AG20443 (cell line): Measurements from ENCODE around the gene DOK1.

Experiments
- DNase-seq: peaks from one replicate; pipeline ENCODE4 v3.0.0; 2012; ENCODE audit warnings: low spot score, mixed read lengths

DOK1 gene

GRCh38 chr2:74569686-74570085, 15.2 kb downstream of the DOK1 start:
- DNase-seq, result no peak

GRCh38 chr2:74571058-74571457, 16.5 kb downstream of the DOK1 start:
- DNase-seq, result no peak

GRCh38 chr2:74572178-74572925, 17.8 kb downstream of the DOK1 start:
- DNase-seq, result no peak

DNA sequence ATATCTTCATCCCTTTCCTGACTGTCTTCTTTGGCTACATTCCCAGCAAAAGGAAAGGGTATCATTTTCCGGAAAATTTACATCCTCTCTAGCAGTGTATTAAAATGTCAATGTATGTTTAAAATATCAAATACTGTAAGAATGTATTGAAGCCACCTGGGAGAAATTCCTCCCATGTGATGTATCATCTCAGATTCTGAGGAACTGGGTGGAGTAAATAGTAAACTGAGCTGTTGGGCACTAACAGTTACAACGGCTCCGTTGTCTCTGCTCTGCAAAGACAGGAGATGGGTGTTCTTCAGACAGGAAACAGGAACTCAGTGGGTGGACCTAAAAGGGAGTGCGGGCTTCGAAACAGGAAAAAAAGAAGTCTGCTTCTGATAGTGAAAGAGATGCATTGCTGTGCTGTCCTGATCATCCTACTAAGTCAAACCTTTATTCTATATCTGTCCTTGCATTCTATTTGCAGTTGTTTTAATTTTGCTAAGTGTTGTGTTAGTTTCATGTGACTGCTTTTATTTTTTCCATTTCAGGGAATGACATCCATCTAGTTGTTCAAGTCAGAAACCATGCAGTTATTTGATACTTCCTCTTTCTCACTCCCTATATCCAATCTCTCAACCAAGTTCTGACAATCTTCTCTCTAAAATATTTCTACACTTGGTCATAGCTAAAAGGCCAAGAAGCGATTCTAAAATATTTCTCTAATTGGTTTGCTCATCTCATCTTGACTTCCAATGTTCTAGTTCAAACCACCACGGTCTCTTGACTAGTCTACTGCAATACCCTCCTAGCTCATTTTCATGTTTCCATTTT, 19.4 kb downstream of the DOK1 start:
- DNase-seq, result peak; percentile 34

GRCh38 chr2:74575320-74575719, 20.8 kb downstream of the DOK1 start:
- DNase-seq, result no peak

DNA sequence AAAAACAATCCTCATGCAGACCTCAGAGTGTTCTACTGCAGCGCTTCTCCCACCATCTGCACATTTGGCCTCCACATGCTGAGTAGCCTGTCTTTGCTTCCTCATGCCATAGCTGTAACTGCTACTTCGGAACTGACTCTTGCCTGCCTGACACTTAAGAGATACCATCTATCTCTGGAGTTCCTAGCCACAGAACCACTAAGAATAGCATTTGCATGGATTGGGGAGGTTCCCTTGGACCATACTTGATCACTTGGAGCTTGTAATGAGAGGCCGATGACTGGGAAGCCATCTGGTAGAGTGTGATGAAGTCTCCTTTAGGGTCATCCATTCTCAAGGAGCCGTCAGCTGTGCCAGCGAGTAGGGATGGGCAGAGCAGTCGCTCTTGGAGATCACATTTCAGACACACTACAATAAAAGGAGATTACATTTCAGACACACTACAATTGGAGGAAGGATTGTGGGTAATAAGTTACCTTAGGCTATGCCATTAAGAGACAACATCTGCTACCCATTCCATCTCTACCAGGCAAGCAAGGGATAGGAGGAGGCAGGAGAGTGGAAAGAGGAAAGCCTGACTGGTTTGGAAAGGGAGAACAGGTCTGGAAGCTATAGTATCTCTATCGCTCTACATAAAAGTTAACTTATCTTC, 21.8 kb downstream of the DOK1 start:
- DNase-seq, result peak; percentile 61

GRCh38 chr2:74576863-74577229, 22.3 kb downstream of the DOK1 start:
- DNase-seq, result peak; percentile 86

GRCh38 chr2:74577448-74577847, 22.9 kb downstream of the DOK1 start:
- DNase-seq, result no peak

GRCh38 chr2:74578408-74578807, 23.9 kb downstream of the DOK1 start:
- DNase-seq, result no peak

- no peak for DNase-seq
Measured at GRCh38 chr2:74581463-74581862, 26.9 kb downstream of the DOK1 start.

DNA sequence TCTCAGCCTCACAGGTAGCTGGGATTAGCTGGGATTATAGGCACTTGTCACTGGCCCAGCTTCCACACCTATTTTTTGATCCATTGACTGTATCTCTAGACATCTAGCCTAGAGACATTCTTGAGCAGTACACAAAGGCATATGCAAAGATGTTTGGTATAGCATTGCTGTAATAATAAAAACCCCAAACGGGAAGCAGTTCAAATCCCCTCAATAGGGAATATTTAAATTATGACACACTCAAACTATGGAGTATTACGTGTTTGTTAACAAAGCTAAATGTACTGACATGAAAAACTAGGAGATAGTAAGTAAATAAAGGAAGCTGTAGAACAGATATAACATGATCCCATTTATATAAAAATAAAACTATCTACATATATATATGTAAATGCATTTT, 27.7 kb downstream of the DOK1 start:
- no peak for DNase-seq

DNA sequence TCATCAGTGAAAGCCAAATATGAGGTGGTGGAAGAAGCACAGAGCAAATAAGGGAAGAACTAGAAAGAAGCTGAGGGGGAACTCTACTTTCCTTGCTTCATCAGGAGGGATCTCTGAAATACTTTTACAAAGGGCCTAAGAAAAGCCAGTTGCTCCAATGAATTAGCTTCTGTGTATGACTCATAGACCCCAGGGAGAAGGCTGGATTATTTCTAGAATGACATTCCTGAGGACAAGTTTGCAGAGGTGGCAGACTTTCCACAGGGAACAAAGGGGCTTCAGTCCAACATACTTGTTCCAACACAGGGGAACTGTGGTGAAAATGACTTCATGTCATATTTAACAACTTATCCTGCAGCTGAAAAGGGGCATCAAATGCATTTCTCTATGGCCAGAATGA, 29.0 kb downstream of the DOK1 start:
- peak; percentile 61 for DNase-seq

DNA sequence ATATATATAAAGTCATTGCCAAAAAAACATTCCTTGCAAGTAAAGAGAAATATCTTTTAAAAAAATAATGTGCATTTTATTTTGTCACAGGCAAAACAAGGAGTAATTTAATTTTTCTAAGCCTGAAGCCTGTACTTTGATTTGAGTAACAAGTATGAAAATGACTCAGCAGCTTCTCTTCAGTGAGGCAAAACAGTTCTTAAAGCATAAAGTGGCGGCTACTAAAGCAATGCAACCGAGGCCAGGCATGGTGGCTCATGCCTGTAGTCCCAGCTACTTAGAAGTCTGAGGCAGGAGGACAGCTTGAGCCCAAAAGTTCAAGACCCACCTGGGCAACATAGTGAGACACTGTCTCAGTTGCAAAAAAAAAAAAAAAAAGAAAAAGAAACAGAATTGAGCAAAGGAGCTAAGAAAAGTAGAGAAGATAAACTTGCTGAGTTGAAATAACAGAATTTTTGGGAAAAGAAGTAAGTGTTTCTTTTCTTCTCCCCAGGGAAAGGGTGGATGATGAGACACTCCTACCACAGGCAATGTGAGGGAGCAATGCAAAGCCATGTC, 29.6 kb downstream of the DOK1 start:
- DNase-seq, result peak; percentile 32

DNA sequence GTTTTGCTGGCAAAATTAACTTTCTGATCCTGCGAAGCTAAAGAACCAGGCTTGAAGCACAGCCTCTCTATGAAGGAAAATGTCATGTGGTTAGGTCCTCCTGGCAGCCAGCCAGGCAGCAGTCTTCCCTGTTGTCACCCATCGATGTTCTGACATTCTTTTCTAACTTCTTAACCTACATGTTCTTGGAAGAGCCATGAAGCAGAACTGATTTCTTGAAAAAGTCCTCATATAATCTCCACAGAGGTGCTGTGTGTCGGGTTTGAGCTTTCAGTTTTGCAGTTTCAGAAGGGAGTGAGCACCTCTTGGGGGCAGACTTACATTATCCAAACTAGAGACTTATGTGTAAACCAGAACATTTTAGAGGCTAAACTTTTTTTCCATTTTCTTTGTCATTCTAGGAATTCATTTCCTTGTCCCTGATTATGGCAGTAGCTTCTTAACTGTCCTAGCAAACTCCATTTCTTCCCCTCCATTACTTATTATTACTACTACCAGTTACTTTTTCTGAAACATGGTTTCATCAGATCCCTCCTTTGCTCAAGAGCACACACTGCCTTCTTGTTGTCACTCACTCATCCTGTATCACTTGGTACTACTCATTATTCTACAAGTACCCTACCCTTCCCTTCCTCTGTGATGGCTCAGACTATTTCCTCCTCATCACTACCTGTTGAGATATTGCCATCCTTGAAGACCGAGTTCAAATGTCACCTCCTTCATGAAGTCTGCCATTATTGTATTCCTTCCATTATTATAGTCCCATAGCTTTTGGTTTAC, 31.1 kb downstream of the DOK1 start:
- peak; percentile 26 for DNase-seq

DNA sequence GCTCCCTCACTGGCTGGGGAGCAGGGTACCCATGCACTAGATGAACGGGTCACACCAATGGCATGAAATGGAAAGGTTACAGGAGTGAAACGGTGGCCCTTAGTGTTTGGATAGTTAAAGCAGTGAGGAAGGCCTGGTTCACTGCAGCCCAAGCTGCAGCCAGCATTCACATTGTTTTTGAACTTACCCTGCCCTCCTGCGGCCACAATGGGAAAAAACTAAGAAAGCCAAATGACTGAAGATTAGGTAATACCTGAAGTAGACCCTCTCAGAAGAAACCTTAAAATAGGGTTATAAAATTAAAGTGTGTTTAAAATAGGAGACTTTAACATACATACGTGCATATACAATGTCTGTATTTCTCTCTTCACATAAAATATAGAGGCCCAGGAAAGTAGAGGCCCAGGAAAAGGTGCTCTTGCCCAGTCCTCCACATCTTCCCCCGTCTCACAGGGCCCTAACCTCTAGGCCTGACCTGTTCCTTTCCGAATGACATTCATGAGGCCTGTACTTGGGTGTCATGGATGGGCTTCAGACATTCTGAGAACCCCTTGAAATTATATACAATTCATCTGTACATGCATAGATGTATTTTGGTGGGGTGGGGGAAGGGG, 33.3 kb downstream of the DOK1 start:
- peak; percentile 86 for DNase-seq

DNA sequence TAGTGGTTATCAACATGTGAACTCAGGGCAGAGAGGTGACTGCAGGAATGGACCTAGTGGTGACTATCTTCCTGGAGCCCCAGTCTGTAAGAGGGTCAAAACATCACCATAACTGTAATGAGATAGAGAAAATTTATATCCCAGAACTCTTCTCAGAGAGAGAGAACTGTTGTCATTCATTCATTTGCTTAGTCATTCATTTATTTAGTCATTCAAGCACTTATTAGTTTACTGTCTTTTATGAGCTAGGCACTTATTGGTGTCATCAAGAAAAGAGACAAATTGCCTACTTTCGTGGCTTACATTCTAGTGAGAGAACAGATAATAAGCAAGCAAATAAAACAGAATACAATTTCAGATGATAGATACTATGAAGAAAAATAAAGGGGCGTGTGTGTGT, 34.1 kb downstream of the DOK1 start:
- DNase-seq, result no peak

DNA sequence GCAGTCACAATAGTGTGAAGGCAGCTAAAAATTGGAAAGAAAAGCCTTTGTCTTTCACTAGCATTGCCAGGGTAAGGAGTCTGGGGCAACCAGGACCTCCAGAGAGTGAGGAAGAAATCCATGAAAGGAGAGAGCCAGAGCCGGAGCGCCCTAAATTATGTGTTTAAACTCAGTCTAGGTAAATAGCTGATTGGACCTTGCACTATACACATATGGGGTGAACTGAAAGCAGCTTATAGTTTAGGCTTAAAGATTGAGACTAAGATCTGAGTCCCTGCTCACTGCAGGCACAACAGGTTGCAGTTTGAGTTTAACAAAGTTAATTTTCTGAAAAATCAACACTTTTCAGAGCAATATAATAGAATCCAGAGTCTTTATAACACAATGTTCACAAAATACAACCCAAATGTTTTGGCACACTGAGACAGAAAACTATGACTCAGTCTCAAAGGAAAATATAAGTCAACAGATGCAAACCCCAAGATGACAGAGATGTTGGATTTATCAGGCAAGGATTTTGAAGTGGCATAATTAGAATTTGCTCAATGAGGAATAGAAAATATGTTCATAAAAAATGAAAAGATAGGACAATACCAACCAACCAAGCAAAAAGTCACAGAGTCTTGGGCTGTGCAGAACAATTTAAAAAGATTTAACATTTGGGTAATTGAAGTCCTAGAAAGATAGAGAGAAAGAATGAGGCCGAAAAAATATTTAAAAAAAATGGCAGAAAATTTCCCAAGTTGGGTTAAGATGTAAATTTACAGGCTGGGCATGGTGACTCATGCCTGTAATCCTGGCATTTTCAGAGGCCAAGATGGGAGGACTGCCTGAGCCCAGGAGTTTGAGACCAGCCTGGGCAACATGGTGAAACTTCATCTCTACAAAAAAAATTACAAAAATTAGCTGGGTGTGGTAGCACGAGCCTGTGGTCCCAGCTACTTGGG, 39.6 kb downstream of the DOK1 start:
- no peak for DNase-seq

DNA sequence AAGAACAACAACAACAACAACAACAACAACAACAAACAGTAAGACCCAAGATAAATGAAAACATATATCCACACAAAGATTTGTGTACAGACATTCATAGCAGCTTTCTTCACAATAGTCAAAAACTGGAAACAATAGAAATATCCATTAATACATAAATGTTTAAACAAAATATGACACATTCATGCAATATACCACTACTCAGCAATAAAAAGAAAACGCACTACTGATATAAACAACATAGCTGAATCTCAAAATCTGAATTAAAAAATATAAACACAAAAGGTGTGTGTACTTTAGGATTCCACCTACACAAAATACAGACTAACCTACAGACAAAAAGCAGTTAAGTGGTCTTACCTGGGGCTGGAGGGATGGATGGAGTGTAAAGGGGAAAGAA, 42.1 kb downstream of the DOK1 start:
- DNase-seq, result no peak

- no peak for DNase-seq
Measured at GRCh38 chr2:74597410-74597809, 42.9 kb downstream of the DOK1 start.

GRCh38 chr2:74599676-74600075, 45.2 kb downstream of the DOK1 start:
- no peak for DNase-seq
